PC-9 (cell line): Measurements from ENCODE around the gene BRSK2. TPM values are rescaled to one million over a fixed set of nuclear protein-coding genes. Genes with fewer than 3 reads are reported as not detected.
A peak's percentile ranks its signal among the peaks of the same experiment; 100 is the strongest.

Source experiments
- BruUV-seq: library from RNA; stranded (reverse); fragments of 400-500 nt; replicated peaks from 2 replicates; lab custom pipeline; 2021; lab: Mats Ljungman, UMichigan
- CTCF ChIA-PET: fragments of 300-600 bp; sonication (Branson Sonifier 250); formaldehyde crosslinking; loops from one replicate; lab custom pipeline; 2022; ENCODE audit warnings: antibody characterized with exemption; lab: Charles Lee
- POLR2A ChIA-PET: fragments of 300-600 bp; sonication (Branson Sonifier 250); formaldehyde crosslinking; loops from one replicate; lab custom pipeline; 2022; ENCODE audit warnings: antibody characterized with exemption; ENCODE audit not compliant: unreplicated experiment; lab: Charles Lee
- DNase-seq, 2 experiments: peaks; one replicate each; pipeline versions ENCODE4 v3.0.0 to v3.0.0-alpha.2; 2015 to 2022; ENCODE audit warnings: mixed read lengths in 1 of 2
- H2AFZ ChIP-seq: fragments of 200-600 bp; sonication (generic); 2 replicates; pipeline ENCODE4 v1.8.1; 2017; ENCODE audit warnings: antibody characterized with exemption
- H3F3A ChIP-seq: fragments of 200-600 bp; sonication (generic); 2 replicates; pipeline ENCODE4 v1.8.1; 2017; ENCODE audit warnings: antibody characterized with exemption, mild to moderate bottlenecking, low read depth; ENCODE audit not compliant: insufficient read depth
- H3K27ac ChIP-seq: fragments of 200-600 bp; sonication (generic); 2 replicates; pipeline ENCODE4 v1.6.1; 2016; ENCODE audit warnings: mixed run types
- H3K27me3 ChIP-seq: fragments of 200-600 bp; sonication (generic); 2 replicates; pipeline ENCODE4 v1.6.1; 2016; ENCODE audit warnings: low read depth, mixed run types; ENCODE audit not compliant: insufficient read depth
- H3K36me3 ChIP-seq: fragments of 200-600 bp; sonication (generic); 2 replicates; pipeline ENCODE4 v1.6.1; 2016; ENCODE audit warnings: low read depth, mixed run types
- H3K4me1 ChIP-seq: fragments of 200-600 bp; sonication (generic); replicated peaks from 2 replicates; pipeline ENCODE4 v1.6.1; 2016; ENCODE audit warnings: mixed run types; ENCODE audit not compliant: insufficient read depth
- H3K4me2 ChIP-seq: fragments of 200-600 bp; sonication (generic); 2 replicates; pipeline ENCODE4 v1.6.1; 2017; ENCODE audit warnings: mixed run types
- H3K4me3 ChIP-seq: fragments of 200-600 bp; sonication (generic); 2 replicates; pipeline ENCODE4 v1.6.1; 2016; ENCODE audit warnings: mixed run types
- H3K79me2 ChIP-seq: fragments of 200-600 bp; sonication (generic); 2 replicates; pipeline ENCODE4 v1.6.1; 2017; ENCODE audit warnings: low read depth, mixed run types
- H3K9me2 ChIP-seq: fragments of 200-600 bp; sonication (generic); 2 replicates; pipeline ENCODE4 v1.8.1; 2017; ENCODE audit warnings: mild to moderate bottlenecking; ENCODE audit not compliant: insufficient read depth
- H3K9me3 ChIP-seq: fragments of 200-600 bp; sonication (generic); 2 replicates; pipeline ENCODE4 v1.8.1; 2016; ENCODE audit warnings: low read depth; ENCODE audit not compliant: insufficient read depth
- H4K20me1 ChIP-seq: fragments of 200-600 bp; sonication (generic); 2 replicates; pipeline ENCODE4 v1.8.1; 2017; ENCODE audit not compliant: insufficient read depth
- EZH2 ChIP-seq: fragments of 200-600 bp; sonication (generic); IDR thresholded peaks from 2 replicates; pipeline ENCODE4 v1.8.0; 2017; ENCODE audit warnings: antibody characterized with exemption, low read depth
- intact Hi-C: fragments of 100-400 bp; cut with micrococcal nuclease; formaldehyde crosslinking; loops from one replicate; pipeline ENCODE4 v1.10.0; 2022; ENCODE audit not compliant: unreplicated experiment
- total RNA-seq: library from RNA; stranded (reverse); gene quantifications from 2 replicates; pipeline ENCODE4 v1.2.3, GENCODE V29; 2021
- TF ChIP-seq, protein P1 (sequence below): fragments of 200-600 bp; sonication (generic); conservative IDR thresholded peaks from 2 replicates; pipeline ENCODE4 v1.6.1; 2017; ENCODE audit warnings: mixed run types, antibody characterized with exemption, mild to moderate bottlenecking, moderate library complexity

The BRSK2 gene
- total RNA-seq, 1 experiment from 2014 or later, result 2.9 TPM

DNA sequence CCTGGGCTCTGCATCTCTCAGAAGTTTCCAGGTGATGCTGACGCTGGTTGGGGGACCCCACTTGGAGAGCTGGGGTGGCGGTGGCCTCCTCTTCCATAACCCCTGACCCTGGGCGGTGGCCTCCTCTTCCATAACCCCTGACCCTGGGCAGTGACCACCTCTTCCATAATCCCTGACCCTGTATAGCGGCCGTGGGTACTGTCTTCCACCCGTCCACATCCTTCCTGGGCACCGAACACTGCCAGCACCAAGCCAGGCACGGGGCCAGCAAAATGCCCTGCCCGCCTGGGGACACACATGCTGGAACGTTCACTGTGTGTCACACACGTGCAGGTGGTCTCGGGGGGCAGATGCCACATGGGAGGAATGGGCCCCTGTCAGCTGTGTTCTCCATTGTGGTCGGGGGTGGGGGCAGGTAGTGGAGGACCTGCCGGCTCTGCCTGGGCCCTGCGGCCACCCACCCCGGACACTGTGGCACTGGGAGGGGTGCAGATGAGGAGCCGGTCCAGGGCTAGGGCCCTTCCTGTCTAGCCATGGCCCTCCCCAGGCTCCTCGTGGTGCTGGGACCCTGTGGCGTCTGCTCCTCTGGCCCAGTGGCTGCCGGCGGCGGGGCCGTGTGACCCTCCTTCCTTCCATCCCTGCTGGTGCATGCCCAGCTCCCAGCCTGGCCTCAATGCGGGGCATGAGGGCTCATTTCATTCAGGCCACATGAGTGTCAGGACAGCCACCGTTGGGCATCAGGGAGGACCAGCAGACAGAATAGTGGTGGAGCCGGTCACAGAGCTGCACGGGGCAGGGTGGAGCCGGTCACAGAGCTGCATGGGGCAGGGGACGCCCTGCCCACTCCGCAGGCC, 10.8 kb downstream of the BRSK2 start:
- Histone ChIP-seq H2AFZ (no peak overlapping the region), H3K4me1 (no peaks in the 10 kb centered on the region), H3K9me3 (no peaks in the 10 kb centered on the region), H3K27me3 (peaks cover 29% of the 10 kb centered on the region), H3K36me3 (no peaks in the 10 kb centered on the region), H3K4me3 (no peak overlapping the region), H3K4me2 (no peak overlapping the region), H3F3A (no peaks in the 10 kb centered on the region), H3K79me2 (no peaks in the 10 kb centered on the region), H3K9me2 (no peaks in the 10 kb centered on the region), H3K27ac (no peak overlapping the region), H4K20me1 (no peaks in the 10 kb centered on the region)
- DNase-seq, result no peak
- TF ChIP-seq EZH2, result no peak
- TF ChIP-seq, protein P1, sequence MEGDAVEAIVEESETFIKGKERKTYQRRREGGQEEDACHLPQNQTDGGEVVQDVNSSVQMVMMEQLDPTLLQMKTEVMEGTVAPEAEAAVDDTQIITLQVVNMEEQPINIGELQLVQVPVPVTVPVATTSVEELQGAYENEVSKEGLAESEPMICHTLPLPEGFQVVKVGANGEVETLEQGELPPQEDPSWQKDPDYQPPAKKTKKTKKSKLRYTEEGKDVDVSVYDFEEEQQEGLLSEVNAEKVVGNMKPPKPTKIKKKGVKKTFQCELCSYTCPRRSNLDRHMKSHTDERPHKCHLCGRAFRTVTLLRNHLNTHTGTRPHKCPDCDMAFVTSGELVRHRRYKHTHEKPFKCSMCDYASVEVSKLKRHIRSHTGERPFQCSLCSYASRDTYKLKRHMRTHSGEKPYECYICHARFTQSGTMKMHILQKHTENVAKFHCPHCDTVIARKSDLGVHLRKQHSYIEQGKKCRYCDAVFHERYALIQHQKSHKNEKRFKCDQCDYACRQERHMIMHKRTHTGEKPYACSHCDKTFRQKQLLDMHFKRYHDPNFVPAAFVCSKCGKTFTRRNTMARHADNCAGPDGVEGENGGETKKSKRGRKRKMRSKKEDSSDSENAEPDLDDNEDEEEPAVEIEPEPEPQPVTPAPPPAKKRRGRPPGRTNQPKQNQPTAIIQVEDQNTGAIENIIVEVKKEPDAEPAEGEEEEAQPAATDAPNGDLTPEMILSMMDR, result no peak
- intact Hi-C loops, result no loop called here
- ChIA-PET CTCF (interaction anchor here (0.5 kb wide), 1 partner anchor 689 kb away, joined by 5 read pairs; no protein-coding TSS in a partner anchor), POLR2A (no interaction called here)
- BruUV-seq, result no TSS peak

DNA sequence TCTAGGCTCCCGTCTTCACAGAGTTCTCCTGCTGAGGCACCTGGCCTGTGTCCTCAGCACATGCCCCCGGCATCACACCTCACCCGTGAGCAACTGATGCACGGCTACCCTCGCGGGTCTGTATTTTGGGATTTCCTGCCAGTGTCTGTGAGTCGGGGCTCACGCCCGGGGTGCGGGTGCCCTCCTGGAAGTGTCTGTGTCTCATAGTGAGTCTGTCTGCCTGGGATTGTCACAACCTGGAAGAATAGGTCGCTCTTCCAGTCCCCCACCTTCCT, 11.4 kb downstream of the BRSK2 start:
- BruUV-seq, result no TSS peak
- no peak for DNase-seq
- CTCF ChIA-PET, result no interaction called here
- no peak overlapping the region for H3K4me2 ChIP-seq
- TF ChIP-seq, protein P1, result no peak
- TF ChIP-seq EZH2, result no peak
- no peaks in the 10 kb centered on the region for H3K9me3 ChIP-seq
- no peaks in the 10 kb centered on the region for H3K79me2 ChIP-seq
- no peaks in the 10 kb centered on the region for H3K9me2 ChIP-seq
- H3K4me1 ChIP-seq, result no peaks in the 10 kb centered on the region
- intact Hi-C loops, result no loop called here
- H2AFZ ChIP-seq, result no peak overlapping the region
- no peak overlapping the region for H3K27ac ChIP-seq
- H3K4me3 ChIP-seq, result no peak overlapping the region
- H4K20me1 ChIP-seq, result no peaks in the 10 kb centered on the region
- H3K27me3 ChIP-seq, result peaks cover 29% of the 10 kb centered on the region
- H3F3A ChIP-seq, result no peaks in the 10 kb centered on the region
- no peaks in the 10 kb centered on the region for H3K36me3 ChIP-seq
- POLR2A ChIA-PET, result no interaction called here

DNA sequence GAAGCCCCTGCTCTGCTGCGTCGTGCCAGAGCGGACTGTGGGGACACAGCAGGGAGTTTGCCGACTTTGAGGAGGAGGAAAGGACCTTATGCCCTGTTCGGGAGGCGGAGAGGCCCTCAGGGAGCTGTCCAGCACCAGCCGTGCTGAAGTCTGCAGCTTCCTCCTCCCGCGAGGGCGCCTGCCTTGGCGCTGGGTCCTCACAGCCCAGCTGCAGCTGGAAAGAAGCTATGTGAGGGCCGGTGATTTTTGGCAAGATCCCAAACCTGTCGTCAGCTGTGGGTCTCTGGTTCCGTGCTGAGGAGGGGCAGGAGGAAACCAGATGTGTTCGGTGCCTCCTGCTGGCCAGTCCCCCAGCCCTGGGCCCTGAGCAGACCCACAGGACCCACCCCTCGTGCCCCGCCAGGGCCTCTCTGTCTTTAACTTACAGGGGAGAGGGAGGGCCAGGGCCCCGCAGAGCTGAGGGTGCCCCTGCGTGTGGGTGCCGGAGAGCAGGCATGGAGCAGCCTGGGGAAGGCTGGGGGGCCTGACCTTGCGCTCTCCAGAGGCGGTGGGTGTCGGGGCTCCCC, 12.0 kb downstream of the BRSK2 start:
- POLR2A ChIA-PET, result no interaction called here
- intact Hi-C loops, result no loop called here
- CTCF ChIA-PET, result no interaction called here

More for the DNA sequence above, 12.0 kb downstream of the BRSK2 start:
- Histone ChIP-seq H3K4me3 (no peak overlapping the region), H3F3A (no peaks in the 10 kb centered on the region), H3K36me3 (no peaks in the 10 kb centered on the region), H3K4me1 (no peaks in the 10 kb centered on the region), H3K27ac (no peak overlapping the region), H2AFZ (no peak overlapping the region), H3K9me3 (no peaks in the 10 kb centered on the region), H3K9me2 (no peaks in the 10 kb centered on the region), H3K79me2 (no peaks in the 10 kb centered on the region), H3K27me3 (peaks cover 29% of the 10 kb centered on the region), H4K20me1 (no peaks in the 10 kb centered on the region), H3K4me2 (no peak overlapping the region)
- DNase-seq, result peak; percentile 47 to 59
- BruUV-seq, result no TSS peak
- TF ChIP-seq, protein P1, result no peak
- no peak for TF ChIP-seq EZH2
